Fibroblast of villous mesenchyme (primary cell): Measurements from ENCODE around the gene TMPRSS7. TPM values are rescaled to one million over a fixed set of nuclear protein-coding genes. Genes with fewer than 3 reads are reported as not detected.

Experiments
- DNase-seq: peaks from one replicate; pipeline ENCODE4 v3.0.0-alpha.2; 2010; ENCODE audit warnings: low read depth
- H3K4me3 ChIP-seq: 2 replicates; pipeline ENCODE4 v1.5.1; 2011; ENCODE audit warnings: low read depth, mild to moderate bottlenecking, low read length
- total RNA-seq: library from RNA; depleted of rRNA; stranded (reverse); fragments of >200 nt; gene quantifications from 2 replicates; pipeline ENCODE4 v1.2.3, GENCODE V29; 2012
- TF ChIP-seq, protein P1 (sequence below): IDR thresholded peaks from 2 replicates; pipeline ENCODE4 v1.5.1; 2012; ENCODE audit warnings: low read depth, mild to moderate bottlenecking, low read length; ENCODE audit not compliant: insufficient read depth

Gene TMPRSS7
- total RNA-seq, 1 donor = not detected

DNA sequence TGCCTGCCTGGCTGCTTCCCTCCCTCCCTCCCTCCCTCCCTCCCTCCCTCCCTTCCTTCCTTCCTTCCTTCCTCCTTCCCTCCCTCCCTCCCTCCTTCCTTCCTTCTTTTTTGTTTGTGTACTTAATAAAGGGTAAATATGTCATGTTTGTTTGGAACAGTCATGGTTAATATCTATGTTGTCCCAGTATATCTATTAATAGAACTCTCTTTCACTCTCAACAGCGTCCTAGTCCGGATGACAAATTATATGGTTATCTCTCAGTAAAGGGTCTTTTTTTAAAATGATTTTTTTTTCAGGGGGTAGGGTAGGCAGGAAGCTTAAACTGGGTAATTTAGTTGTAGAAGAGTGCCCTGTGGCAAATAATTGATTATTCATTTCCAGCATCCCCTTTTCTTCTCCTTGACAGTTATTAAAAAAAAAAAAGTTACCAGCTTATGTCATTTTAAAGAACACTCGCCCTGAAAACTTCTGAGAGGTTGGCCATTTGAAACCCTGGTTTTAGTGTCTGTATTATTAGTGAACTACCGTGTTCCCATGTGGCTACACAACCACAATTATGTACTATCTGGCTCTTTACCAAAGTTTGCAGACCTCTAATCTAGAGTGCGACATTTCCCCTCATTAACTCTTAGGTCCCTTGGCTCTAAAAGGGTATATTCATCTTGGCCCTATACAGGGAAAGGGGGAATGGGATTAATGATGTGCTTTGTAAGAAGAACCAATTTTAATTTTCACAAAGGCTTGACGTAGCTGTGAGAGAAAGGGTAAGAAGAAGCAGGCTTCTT, 22.1 kb upstream of the TMPRSS7 start:
- DNase-seq = peak; percentile 14
- no peak overlapping the region for H3K4me3 ChIP-seq
- TF ChIP-seq, protein P1, sequence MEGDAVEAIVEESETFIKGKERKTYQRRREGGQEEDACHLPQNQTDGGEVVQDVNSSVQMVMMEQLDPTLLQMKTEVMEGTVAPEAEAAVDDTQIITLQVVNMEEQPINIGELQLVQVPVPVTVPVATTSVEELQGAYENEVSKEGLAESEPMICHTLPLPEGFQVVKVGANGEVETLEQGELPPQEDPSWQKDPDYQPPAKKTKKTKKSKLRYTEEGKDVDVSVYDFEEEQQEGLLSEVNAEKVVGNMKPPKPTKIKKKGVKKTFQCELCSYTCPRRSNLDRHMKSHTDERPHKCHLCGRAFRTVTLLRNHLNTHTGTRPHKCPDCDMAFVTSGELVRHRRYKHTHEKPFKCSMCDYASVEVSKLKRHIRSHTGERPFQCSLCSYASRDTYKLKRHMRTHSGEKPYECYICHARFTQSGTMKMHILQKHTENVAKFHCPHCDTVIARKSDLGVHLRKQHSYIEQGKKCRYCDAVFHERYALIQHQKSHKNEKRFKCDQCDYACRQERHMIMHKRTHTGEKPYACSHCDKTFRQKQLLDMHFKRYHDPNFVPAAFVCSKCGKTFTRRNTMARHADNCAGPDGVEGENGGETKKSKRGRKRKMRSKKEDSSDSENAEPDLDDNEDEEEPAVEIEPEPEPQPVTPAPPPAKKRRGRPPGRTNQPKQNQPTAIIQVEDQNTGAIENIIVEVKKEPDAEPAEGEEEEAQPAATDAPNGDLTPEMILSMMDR = no peak

DNA sequence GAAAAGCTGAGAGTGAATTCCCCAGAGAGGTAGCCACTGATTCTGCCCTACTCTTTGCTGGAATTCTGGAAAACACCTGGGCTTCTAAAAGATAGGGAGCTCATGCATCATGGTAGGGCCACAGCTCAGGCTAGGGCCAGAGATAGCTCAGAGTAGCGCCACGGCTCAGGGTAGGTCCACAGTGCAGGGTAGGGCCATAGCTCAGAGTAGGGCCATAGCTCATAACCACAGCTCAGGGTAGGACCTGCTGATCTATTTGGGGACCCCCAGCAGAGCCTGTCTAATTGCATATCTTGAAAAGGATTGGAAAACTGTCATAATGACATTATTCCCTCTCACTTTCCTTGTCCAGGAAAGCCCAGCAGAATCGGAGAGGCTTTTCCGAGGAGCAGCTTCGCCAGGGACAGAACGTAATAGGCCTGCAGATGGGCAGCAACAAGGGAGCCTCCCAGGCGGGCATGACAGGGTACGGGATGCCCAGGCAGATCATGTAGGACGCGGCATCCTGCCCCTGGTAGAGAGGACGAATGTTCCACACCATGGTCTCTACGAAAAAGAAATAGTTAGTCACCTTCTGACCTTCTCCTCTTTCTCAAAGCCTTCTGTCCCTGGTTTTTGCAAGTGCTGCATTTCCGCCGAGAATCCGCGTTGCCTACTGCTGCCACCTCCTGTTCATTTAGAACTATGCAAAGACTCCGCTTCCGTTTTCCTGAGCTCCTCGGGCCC, 21.3 kb upstream of the TMPRSS7 start:
- TF ChIP-seq, protein P1 = peak; percentile 82
- no peak overlapping the region for H3K4me3 ChIP-seq
- peak; percentile 84 for DNase-seq

DNA sequence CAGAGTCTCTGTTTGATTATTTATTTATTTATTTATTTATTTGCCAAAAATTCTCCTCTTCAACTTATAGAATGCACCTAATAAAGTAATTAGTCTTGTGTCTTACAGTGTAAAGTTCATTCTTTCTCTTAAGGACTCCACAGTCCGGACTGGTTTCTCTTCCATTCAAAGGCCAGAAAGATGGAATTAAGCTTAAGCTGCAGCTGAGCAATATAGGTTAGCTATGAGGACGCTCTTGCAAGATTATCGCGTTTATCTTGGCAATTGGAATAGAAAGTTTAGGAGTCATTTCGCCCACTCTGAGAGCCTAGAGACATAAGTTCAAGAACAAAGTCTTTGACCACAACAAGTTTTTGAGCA, 20.8 kb upstream of the TMPRSS7 start:
- no peak overlapping the region for H3K4me3 ChIP-seq
- DNase-seq = no peak
- TF ChIP-seq, protein P1 = no peak

DNA sequence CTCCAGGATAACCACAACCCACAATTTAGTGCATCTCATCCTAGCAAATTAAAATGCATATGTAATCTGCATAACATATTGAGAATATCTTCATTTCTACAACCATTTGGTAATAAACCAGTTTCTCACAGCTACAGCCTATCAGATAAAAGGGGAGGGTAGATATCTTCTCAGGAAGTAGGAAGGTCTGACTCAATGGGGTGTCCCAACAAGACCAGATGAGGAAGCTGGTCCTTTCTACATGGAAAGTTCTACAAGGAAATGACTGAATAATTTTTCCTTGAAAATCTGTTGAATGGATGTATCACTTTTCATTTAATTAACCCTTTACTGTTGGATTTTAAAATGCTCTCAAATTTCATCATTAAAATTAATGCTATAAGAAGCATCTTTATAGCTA, 17.4 kb upstream of the TMPRSS7 start:
- TF ChIP-seq, protein P1 = no peak
- no peak for DNase-seq
- no peak overlapping the region for H3K4me3 ChIP-seq

DNA sequence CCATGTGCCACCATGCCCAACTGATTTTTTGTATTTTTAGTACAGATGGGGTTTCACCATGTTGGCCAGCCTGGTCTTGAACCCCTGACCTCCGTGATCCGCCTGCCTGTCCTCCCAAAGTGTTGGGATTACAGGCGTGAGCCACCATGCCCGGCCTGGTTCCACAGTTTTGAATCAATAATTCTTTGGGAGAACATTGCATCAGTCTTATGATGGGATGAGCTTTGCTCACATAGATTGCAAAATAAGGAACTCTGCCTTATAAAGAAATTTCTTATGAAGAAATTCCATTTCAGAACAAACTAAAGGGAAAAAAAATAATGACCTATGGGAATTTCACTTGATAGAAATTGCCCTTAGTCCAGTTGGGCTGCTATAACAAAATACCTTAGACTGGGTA, 15.8 kb upstream of the TMPRSS7 start:
- no peak overlapping the region for H3K4me3 ChIP-seq
- TF ChIP-seq, protein P1 = no peak
- no peak for DNase-seq

DNA sequence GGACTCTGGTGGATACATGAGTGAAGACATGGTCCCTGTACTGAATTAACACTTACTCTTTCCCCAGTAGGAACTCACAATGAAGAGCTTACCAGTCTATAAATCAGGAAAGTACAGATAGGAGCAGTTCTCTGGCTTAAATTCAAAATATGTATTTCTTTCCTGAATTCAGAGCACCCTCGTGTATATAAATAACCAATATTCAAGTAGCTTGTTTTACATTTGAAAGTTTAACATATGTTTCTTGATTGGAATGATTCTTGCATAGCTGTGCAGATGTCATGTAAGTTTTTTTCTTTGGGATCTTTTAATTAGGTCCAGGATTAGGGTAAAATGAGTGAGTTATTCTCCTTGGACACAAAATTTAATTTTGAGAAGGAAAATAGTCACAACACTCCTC, 14.8 kb upstream of the TMPRSS7 start:
- no peak overlapping the region for H3K4me3 ChIP-seq
- DNase-seq = no peak
- TF ChIP-seq, protein P1 = no peak

DNA sequence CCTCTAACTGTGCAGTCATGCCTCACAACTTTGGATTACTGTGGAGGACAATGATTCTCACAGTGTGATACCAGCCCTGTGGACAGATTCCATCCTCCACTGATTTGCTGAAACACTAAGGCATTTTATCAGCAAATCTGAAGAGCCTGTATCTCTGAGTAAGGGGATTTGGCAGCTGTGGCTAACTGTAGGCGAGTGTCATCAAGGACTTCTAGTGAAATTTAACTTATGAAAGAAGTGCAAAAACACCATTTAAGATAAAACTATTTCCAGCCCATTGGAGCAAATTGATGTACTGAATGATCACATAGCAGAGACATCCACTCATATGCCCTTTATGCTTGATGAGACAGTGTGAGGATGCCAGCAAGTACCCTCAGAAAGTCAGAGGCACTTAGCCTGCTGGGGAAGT, 13.9 kb upstream of the TMPRSS7 start:
- H3K4me3 ChIP-seq = no peak overlapping the region
- no peak for DNase-seq
- TF ChIP-seq, protein P1 = no peak
